Loucy (cell line): ENCODE measurements around the gene SEC14L2.

Experiments
- CTCF ChIP-seq: fragments of 200-600 bp; sonication (generic); conservative IDR thresholded peaks from 2 replicates; pipeline ENCODE4 v1.5.1; 2014; ENCODE audit warnings: mild to moderate bottlenecking, antibody characterized with exemption, low read length
- EZH2phosphoT487 ChIP-seq: fragments of 200-600 bp; IDR thresholded peaks from 2 replicates; pipeline ENCODE4 v1.6.1; 2018; ENCODE audit warnings: antibody characterized with exemption, mild to moderate bottlenecking, moderate library complexity, borderline replicate concordance

GRCh38 chr22:30430933-30431332 is 34.1 kb downstream of the SEC14L2 start:
- TF ChIP-seq CTCF (no peak), EZH2phosphoT487 (no peak)
